B cell (primary cell): ENCODE results near the gene TRAF3.

Source experiments
- CTCF ChIP-seq: fragments of 200-600 bp; IDR thresholded peaks from one replicate; pipeline ENCODE4 v1.8.0; 2022; ENCODE audit warnings: antibody characterized with exemption, mild to moderate bottlenecking
- EZH2 ChIP-seq: IDR thresholded peaks from 2 replicates; pipeline ENCODE4 v1.6.1; 2012; ENCODE audit warnings: borderline replicate concordance, low read depth, mild to moderate bottlenecking, moderate library complexity, low read length; ENCODE audit not compliant: insufficient read depth, poor library complexity, severe bottlenecking

DNA sequence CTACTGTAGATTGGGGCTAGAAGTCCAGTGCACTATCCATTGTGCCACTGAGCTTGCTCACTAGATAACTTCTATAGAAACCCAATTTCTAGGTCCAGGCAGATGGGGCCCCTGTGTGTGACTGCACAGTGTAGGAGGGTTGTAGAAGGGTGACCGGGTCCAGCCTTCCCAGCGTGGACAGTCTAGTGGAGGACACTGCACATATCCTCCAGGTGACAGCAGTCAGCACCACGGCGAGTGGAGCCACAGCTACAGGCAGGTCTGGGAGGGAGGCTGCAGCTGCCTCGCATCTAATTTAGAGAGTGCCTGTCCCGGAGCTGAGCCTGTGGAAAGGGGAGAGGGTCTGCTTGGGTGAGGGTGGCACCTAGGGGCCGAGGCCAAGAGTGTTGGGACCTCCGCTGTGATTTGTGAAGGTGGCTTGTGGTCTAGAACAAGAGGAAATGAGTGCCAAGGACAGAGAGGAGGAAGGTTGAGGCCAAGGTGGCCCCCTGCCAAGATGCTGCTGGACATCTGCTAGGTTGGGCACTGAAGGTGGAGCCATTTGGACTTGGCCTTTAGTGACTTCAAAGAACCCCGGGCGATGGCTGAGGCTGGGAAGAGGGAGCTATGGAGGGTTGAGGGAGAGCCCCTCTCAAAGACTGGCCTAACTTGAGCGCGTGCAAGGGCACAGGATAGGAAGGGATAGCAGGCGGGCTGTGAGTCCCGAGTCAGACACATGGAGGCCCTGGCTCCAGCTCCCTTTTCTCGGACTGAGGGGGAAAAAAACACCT is 46.0 kb upstream of the TRAF3 start:
- TF ChIP-seq CTCF (no peak), EZH2 (no peak)
